Stomach (tissue), 4 donors: Measurements from ENCODE around the gene PIM2.

Experiments
- CTCF ChIP-seq, 7 experiments: fragments of 450-650 bp in 4 of 7; fragments of 200-600 bp in 3 of 7; sonication (generic) in 3 of 7; IDR thresholded peaks; one replicate each; pipeline ENCODE4 v1.5.1; 2016 to 2019; ENCODE audit warnings: antibody characterized with exemption in 7 of 7, control low read depth in 2 of 7, mild to moderate bottlenecking in 1 of 7
- EP300 ChIP-seq: sonication (generic); formaldehyde crosslinking; IDR thresholded peaks from one replicate; pipeline ENCODE4 v1.6.1; 2017; ENCODE audit warnings: antibody characterized with exemption
- POLR2A ChIP-seq, 4 donors: fragments of 450-650 bp; IDR thresholded peaks; one replicate each; pipeline ENCODE4 v1.6.1; 2016; ENCODE audit warnings: antibody characterized with exemption in 4 of 4, control low read depth in 2 of 4, mild to moderate bottlenecking in 1 of 4, moderate library complexity in 1 of 4
- POLR2AphosphoS5 ChIP-seq, 3 donors: sonication (generic); formaldehyde crosslinking; IDR thresholded peaks; one replicate each; pipeline ENCODE4 v1.6.1; 2016; ENCODE audit warnings: antibody characterized with exemption in 3 of 3

- TF ChIP-seq CTCF (IDR thresholded peaks at IDR 0.05) (no peak), EP300 (no peak), POLR2AphosphoS5 (IDR thresholded peaks at IDR 0.05) (no peak), POLR2A (IDR thresholded peaks at IDR 0.05) (no peak)
Observed at GRCh38 chrX:48903290-48903689, 15.5 kb downstream of the PIM2 start.
